ENCODE measurements around the gene WEE1. TPM values are rescaled to one million over a fixed set of nuclear protein-coding genes. Genes with fewer than 3 reads are reported as not detected.

The WEE1 gene
- total RNA-seq, 4 donors from 2014 or later: 8.0 to 13.8 (median 13.1) TPM

- no peak for TF ChIP-seq CTCF (IDR thresholded peaks at IDR 0.05; ENCODE audit: low read depth)
Measured at GRCh38 chr11:9619971-9620370, 46.5 kb downstream of the WEE1 start.

- TF ChIP-seq CTCF (IDR thresholded peaks at IDR 0.05; ENCODE audit: low read depth): no peak
Measured at GRCh38 chr11:9624448-9624847, 51.0 kb downstream of the WEE1 start.

- no peak for TF ChIP-seq CTCF (IDR thresholded peaks at IDR 0.05; ENCODE audit: low read depth)
Measured at GRCh38 chr11:9625162-9625561, 51.7 kb downstream of the WEE1 start.

- TF ChIP-seq CTCF (IDR thresholded peaks at IDR 0.05; ENCODE audit: low read depth): no peak
Measured at GRCh38 chr11:9625728-9626127, 52.3 kb downstream of the WEE1 start.

GRCh38 chr11:9626496-9627394 lies 53.3 kb downstream of the WEE1 start:
- TF ChIP-seq CTCF (IDR thresholded peaks at IDR 0.05; ENCODE audit: low read depth): no peak

GRCh38 chr11:9629064-9629463 lies 55.6 kb downstream of the WEE1 start:
- no peak for TF ChIP-seq CTCF (IDR thresholded peaks at IDR 0.05; ENCODE audit: low read depth)

GRCh38 chr11:9633679-9634078 lies 60.2 kb downstream of the WEE1 start:
- no peak for TF ChIP-seq CTCF (IDR thresholded peaks at IDR 0.05; ENCODE audit: low read depth)
